Body of pancreas (tissue), 4 donors: ENCODE results near the gene ANAPC1. TPM values are rescaled to one million over a fixed set of nuclear protein-coding genes. Genes with fewer than 3 reads are reported as not detected.
"Not testable (repeated sequence)": the region's sequence is repeated elsewhere in the genome, so short reads cannot be mapped to it uniquely, and the experiment has no call there.

Experiments
- ATAC-seq: fragments of 150-250 bp; one replicate; pipeline ENCODE4 v1.9.1; 2016
- DNase-seq, 4 donors: peaks; one replicate each; pipeline ENCODE4 v3.0.0-alpha.2; 2019
- H3K27ac ChIP-seq, 4 donors: fragments of 200-600 bp; sonication (generic); 1 replicate in 3 of 4; 2 replicates in 1 of 4; pipeline versions ENCODE4 v1.5.1 to v1.6.1; 2016 to 2019; ENCODE audit warnings: mild to moderate bottlenecking in 1 of 4, mixed read lengths in 1 of 4, moderate library complexity in 1 of 4
- H3K27me3 ChIP-seq, 2 donors: fragments of 200-600 bp; sonication (generic); one replicate each; pipeline ENCODE4 v1.6.0; 2016; ENCODE audit warnings: mild to moderate bottlenecking in 1 of 2
- H3K36me3 ChIP-seq, 2 donors: fragments of 200-600 bp; sonication (generic); replicated peaks in 1 of 2; 2 replicates each; pipeline ENCODE4 v1.5.1; 2016; ENCODE audit warnings: low read depth in 2 of 2; ENCODE audit not compliant: insufficient read depth in 1 of 2
- H3K4me1 ChIP-seq: fragments of 200-600 bp; sonication (generic); one replicate; pipeline ENCODE4 v1.6.0; 2016
- H3K4me3 ChIP-seq, 2 donors: fragments of 200-600 bp; sonication (generic); 1 replicate in 1 of 2; 2 replicates in 1 of 2; pipeline ENCODE4 v1.5.1; 2016 to 2019
- H3K9me3 ChIP-seq, 3 donors: fragments of 200-600 bp; sonication (generic); 1 replicate in 2 of 3; 2 replicates in 1 of 3; pipeline ENCODE4 v1.5.1; 2016
- CTCF ChIP-seq, 7 experiments: fragments of 450-650 bp in 4 of 7; fragments of 200-600 bp in 3 of 7; sonication (generic) in 3 of 7; IDR thresholded peaks; one replicate each; pipeline ENCODE4 v1.5.1; 2016 to 2019; ENCODE audit warnings: antibody characterized with exemption in 7 of 7
- WGBS, 2 donors: methylation state at CpG; one replicate each; pipeline ENCODE4 v1.1.5; 2017; 5-methylcytosine and 5-hydroxymethylcytosine counted together
- intact Hi-C: fragments of 100-400 bp; cut with DNase I; formaldehyde crosslinking; loops from one replicate; pipeline ENCODE4 v1.15.1; 2023
- total RNA-seq, 2 donors: library from RNA; depleted of rRNA; stranded (reverse); fragments of >200 nt; gene quantifications; one replicate each; pipeline ENCODE4 v1.1.0, GENCODE V29; 2016

The ANAPC1 gene
- total RNA-seq, 2 donors from 2014 or later: 40.2 to 67.2 TPM

GRCh38 chr2:111834221-111834620 lies 49.8 kb downstream of the ANAPC1 start:
- ATAC-seq, intact Hi-C loops, H3K4me3 ChIP-seq, H3K4me1 ChIP-seq, H3K9me3 ChIP-seq, H3K27ac ChIP-seq, H3K27me3 ChIP-seq, H3K36me3 ChIP-seq, DNase-seq: not testable (repeated sequence)
- WGBS, 2 donors: 86 to 92% methylated on average over 3 of the region's 3 CpGs

GRCh38 chr2:111830479-111830878 lies 53.5 kb downstream of the ANAPC1 start:
- H3K4me1 ChIP-seq, intact Hi-C loops, DNase-seq, H3K27ac ChIP-seq, H3K36me3 ChIP-seq, H3K9me3 ChIP-seq, H3K4me3 ChIP-seq, H3K27me3 ChIP-seq, ATAC-seq: not testable (repeated sequence)
- 95 to 100% methylated on average over 1 of the region's 1 CpG for WGBS, 2 donors

- WGBS, 2 donors: 80 to 83% methylated on average over 4 of the region's 4 CpGs
- H3K27ac ChIP-seq, intact Hi-C loops, H3K9me3 ChIP-seq, H3K4me1 ChIP-seq, H3K36me3 ChIP-seq, H3K27me3 ChIP-seq, DNase-seq, ATAC-seq, H3K4me3 ChIP-seq: not testable (repeated sequence)
Measured at GRCh38 chr2:111828217-111828766, 55.7 kb downstream of the ANAPC1 start.

GRCh38 chr2:111812970-111813622 lies 70.9 kb downstream of the ANAPC1 start:
- H3K4me3 ChIP-seq, intact Hi-C loops, H3K9me3 ChIP-seq, H3K27me3 ChIP-seq, H3K27ac ChIP-seq, H3K4me1 ChIP-seq, H3K36me3 ChIP-seq: not testable (repeated sequence)
- DNase-seq (peak in 1 of 4 donors; percentile 2), ATAC-seq (peak; percentile 64)
- peak in 6 of 7 experiments; percentile 11 to 56 (median 41) for TF ChIP-seq CTCF (IDR thresholded peaks at IDR 0.05)
- 56 to 65% methylated on average over 3 to 4 of the region's 7 CpGs for WGBS, 2 donors

- H3K36me3 ChIP-seq, DNase-seq, intact Hi-C loops, H3K4me3 ChIP-seq, ATAC-seq, H3K27me3 ChIP-seq, H3K9me3 ChIP-seq, H3K4me1 ChIP-seq, H3K27ac ChIP-seq: not testable (repeated sequence)
- 93 to 100% methylated on average over 1 of the region's 1 CpG for WGBS, 2 donors
Measured at GRCh38 chr2:111790633-111791032, 93.4 kb downstream of the ANAPC1 start.

- H3K4me3 ChIP-seq, DNase-seq, intact Hi-C loops, H3K27me3 ChIP-seq, H3K9me3 ChIP-seq, ATAC-seq, H3K4me1 ChIP-seq, H3K36me3 ChIP-seq, H3K27ac ChIP-seq: not testable (repeated sequence)
- WGBS, 2 donors: 91 to 95% methylated on average over 2 to 3 of the region's 3 CpGs
Measured at GRCh38 chr2:111784081-111784480, 99.9 kb downstream of the ANAPC1 start.

- ATAC-seq: peak; percentile 54
- H3K4me3 ChIP-seq, intact Hi-C loops, H3K9me3 ChIP-seq, H3K4me1 ChIP-seq, H3K36me3 ChIP-seq, H3K27me3 ChIP-seq, DNase-seq: not testable (repeated sequence)
- 31 to 36% methylated on average over 6 of the region's 6 CpGs for WGBS, 2 donors
- H3K27ac ChIP-seq: peak overlapping the region in 1 of 4 donors; percentile 47
Measured at GRCh38 chr2:111782195-111782594, 101.8 kb downstream of the ANAPC1 start.

GRCh38 chr2:111781443-111782094 lies 102.4 kb downstream of the ANAPC1 start:
- intact Hi-C loops, H3K4me1 ChIP-seq, H3K9me3 ChIP-seq, H3K27me3 ChIP-seq, H3K4me3 ChIP-seq, H3K36me3 ChIP-seq: not testable (repeated sequence)
- DNase-seq: peak in 2 of 4 donors; percentile 9 to 15
- peak; percentile 88 for ATAC-seq
- 24 to 39% methylated on average over 9 of the region's 9 CpGs for WGBS, 2 donors
- H3K27ac ChIP-seq: peak overlapping the region in 2 of 4 donors; percentile 44 to 47

- H3K36me3 ChIP-seq, H3K27ac ChIP-seq, H3K4me3 ChIP-seq, H3K4me1 ChIP-seq, ATAC-seq, intact Hi-C loops, H3K9me3 ChIP-seq, DNase-seq, H3K27me3 ChIP-seq: not testable (repeated sequence)
- 76 to 80% methylated on average over 3 to 4 of the region's 4 CpGs for WGBS, 2 donors
Measured at GRCh38 chr2:111777155-111777554, 106.8 kb downstream of the ANAPC1 start.

- H3K27ac ChIP-seq, H3K4me1 ChIP-seq, H3K4me3 ChIP-seq, DNase-seq, intact Hi-C loops, H3K9me3 ChIP-seq, H3K36me3 ChIP-seq, H3K27me3 ChIP-seq: not testable (repeated sequence)
- 13% methylated on average over 1 of the region's 3 CpGs; no CpG with 5 or more reads in 1 of the 2 donors for WGBS, 2 donors
- ATAC-seq: peak; percentile 30
Measured at GRCh38 chr2:111776296-111776695, 107.7 kb downstream of the ANAPC1 start.

GRCh38 chr2:111772180-111772579 lies 111.8 kb downstream of the ANAPC1 start:
- H3K27ac ChIP-seq, H3K4me1 ChIP-seq, H3K9me3 ChIP-seq, H3K36me3 ChIP-seq, DNase-seq, intact Hi-C loops, H3K27me3 ChIP-seq, H3K4me3 ChIP-seq: not testable (repeated sequence)
- peak; percentile 85 for ATAC-seq
- WGBS, 2 donors: 16 to 22% methylated on average over 1 to 2 of the region's 6 CpGs
